GM12865 (cell line): ENCODE measurements around the gene NDUFB6.
"Not testable (repeated sequence)": the region's sequence is repeated elsewhere in the genome, so short reads cannot be mapped to it uniquely, and the experiment has no call there.

ENCODE experiments used
- DNase-seq: peaks from one replicate; pipeline ENCODE4 v3.0.0; 2010; ENCODE audit warnings: low read depth
- H3K4me3 ChIP-seq: 2 replicates; pipeline ENCODE4 v1.5.1; 2011; ENCODE audit warnings: mild to moderate bottlenecking, low read depth, low read length, control low read depth
- CTCF ChIP-seq: IDR thresholded peaks from 2 replicates; pipeline ENCODE4 v1.5.1; 2011; ENCODE audit warnings: low read length, control low read depth, low read depth, inconsistent platforms; ENCODE audit not compliant: insufficient read depth; ENCODE audit errors: missing control alignments

NDUFB6 gene

GRCh38 chr9:32524892-32525708 is 47.9 kb downstream of the NDUFB6 start:
- peak; percentile 12 for DNase-seq
- H3K4me3 ChIP-seq: peak overlapping the region; percentile 86
- no peak for TF ChIP-seq CTCF

- DNase-seq, H3K4me3 ChIP-seq: not testable (repeated sequence)
Measured at GRCh38 chr9:32524558-32524891, 48.4 kb downstream of the NDUFB6 start.

- no peak for TF ChIP-seq CTCF
- H3K4me3 ChIP-seq: no peak overlapping the region
Measured at GRCh38 chr9:32523910-32524309, 49.0 kb downstream of the NDUFB6 start.

GRCh38 chr9:32518276-32518675 is 54.7 kb downstream of the NDUFB6 start:
- H3K4me3 ChIP-seq: no peak overlapping the region
- TF ChIP-seq CTCF: no peak
- DNase-seq: no peak

More at GRCh38 chr9:32523910-32524309, 49.0 kb downstream of the NDUFB6 start:
- no peak for DNase-seq

- no peak for TF ChIP-seq CTCF
- DNase-seq: no peak
- no peak overlapping the region for H3K4me3 ChIP-seq
Measured at GRCh38 chr9:32516241-32516640, 56.7 kb downstream of the NDUFB6 start.

GRCh38 chr9:32508728-32509127 is 64.2 kb downstream of the NDUFB6 start:
- no peak for TF ChIP-seq CTCF
- no peak for DNase-seq
- H3K4me3 ChIP-seq: no peak overlapping the region

- DNase-seq: no peak
- TF ChIP-seq CTCF: no peak
- no peak overlapping the region for H3K4me3 ChIP-seq
Measured at GRCh38 chr9:32503008-32503407, 70.0 kb downstream of the NDUFB6 start.
